Thyroid gland (tissue), 4 donors: ENCODE data around the gene AOAH. TPM values are rescaled to one million over a fixed set of nuclear protein-coding genes. Genes with fewer than 3 reads are reported as not detected.

Experiments used
- DNase-seq, 2 donors: peaks; one replicate each; pipeline ENCODE4 v3.0.0-alpha.2; 2019
- H3K27ac ChIP-seq, 3 donors: fragments of 200-600 bp; sonication (generic); 1 replicate in 2 of 3; 2 replicates in 1 of 3; pipeline ENCODE4 v1.5.1; 2016 to 2019; ENCODE audit warnings: mild to moderate bottlenecking in 1 of 3, moderate library complexity in 1 of 3
- H3K27me3 ChIP-seq: fragments of 200-600 bp; sonication (generic); one replicate; pipeline ENCODE4 v1.5.1; 2019
- H3K36me3 ChIP-seq, 2 donors: fragments of 200-600 bp; sonication (generic); one replicate each; pipeline ENCODE4 v1.5.1; 2016 to 2019
- H3K4me1 ChIP-seq, 2 donors: fragments of 200-600 bp; sonication (generic); one replicate each; pipeline ENCODE4 v1.5.1; 2017 to 2019
- H3K4me3 ChIP-seq, 3 donors: fragments of 200-600 bp; sonication (generic); replicated peaks in 1 of 3; 1 replicate in 2 of 3; 2 replicates in 1 of 3; pipeline ENCODE4 v1.5.1; 2016; ENCODE audit warnings: mild to moderate bottlenecking in 1 of 3
- H3K9me3 ChIP-seq: fragments of 200-600 bp; sonication (generic); one replicate; pipeline ENCODE4 v1.5.1; 2017
- POLR2A ChIP-seq, 2 donors: fragments of 450-650 bp; IDR thresholded peaks; one replicate each; pipeline ENCODE4 v1.6.1; 2017; ENCODE audit warnings: antibody characterized with exemption in 2 of 2, mild to moderate bottlenecking in 2 of 2, moderate library complexity in 1 of 2
- WGBS, 2 donors: methylation state at CpG; one replicate each; pipeline ENCODE4 v1.1.5; 2017; 5-methylcytosine and 5-hydroxymethylcytosine counted together
- intact Hi-C: fragments of 100-400 bp; cut with DNase I; formaldehyde crosslinking; loops from one replicate; pipeline ENCODE4 v1.15.1; 2023
- total RNA-seq, 4 donors: library from RNA; depleted of rRNA; stranded (reverse); fragments of >200 nt; gene quantifications; one replicate each; pipeline ENCODE4 v1.2.3, GENCODE V29; 2016
- TF ChIP-seq, protein P1 (sequence below), 6 experiments: fragments of 200-600 bp in 3 of 6; fragments of 450-650 bp in 3 of 6; sonication (generic) in 3 of 6; IDR thresholded peaks; one replicate each; pipeline ENCODE4 v1.5.1; 2016 to 2019; ENCODE audit warnings: antibody characterized with exemption in 6 of 6, mild to moderate bottlenecking in 2 of 6, inconsistent platforms in 1 of 6, moderate library complexity in 1 of 6

The AOAH gene
- total RNA-seq, 4 donors from 2014 or later = 7.4 to 26.7 (median 12.4) TPM

DNA sequence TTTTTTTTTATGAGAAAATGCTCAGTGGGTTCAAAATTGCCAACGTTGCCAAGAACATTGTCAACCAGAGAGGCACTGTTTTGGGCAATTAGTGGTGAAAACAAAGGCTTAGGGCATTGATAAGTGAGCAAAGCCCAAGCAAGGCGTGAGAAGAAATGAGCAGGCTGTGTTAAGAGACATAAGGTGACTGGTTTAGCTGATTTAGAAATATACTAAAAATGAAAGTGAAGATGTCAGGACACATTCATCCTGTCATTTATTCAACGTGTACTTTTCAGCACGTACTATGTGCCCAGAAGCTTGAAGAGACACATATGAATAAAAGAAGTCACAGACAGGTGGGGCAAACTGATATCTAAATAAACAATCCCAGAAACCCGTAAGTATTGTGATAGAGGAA is 31.8 kb downstream of the AOAH start:
- intact Hi-C loops = no loop called here
- WGBS, 2 donors = 77 to 84% methylated on average over 5 of the region's 5 CpGs
- no peak overlapping the region for H3K27ac ChIP-seq
- no peaks in the 10 kb centered on the region for H3K36me3 ChIP-seq
- no peak for TF ChIP-seq POLR2A (IDR thresholded peaks at IDR 0.05)
- TF ChIP-seq, protein P1, sequence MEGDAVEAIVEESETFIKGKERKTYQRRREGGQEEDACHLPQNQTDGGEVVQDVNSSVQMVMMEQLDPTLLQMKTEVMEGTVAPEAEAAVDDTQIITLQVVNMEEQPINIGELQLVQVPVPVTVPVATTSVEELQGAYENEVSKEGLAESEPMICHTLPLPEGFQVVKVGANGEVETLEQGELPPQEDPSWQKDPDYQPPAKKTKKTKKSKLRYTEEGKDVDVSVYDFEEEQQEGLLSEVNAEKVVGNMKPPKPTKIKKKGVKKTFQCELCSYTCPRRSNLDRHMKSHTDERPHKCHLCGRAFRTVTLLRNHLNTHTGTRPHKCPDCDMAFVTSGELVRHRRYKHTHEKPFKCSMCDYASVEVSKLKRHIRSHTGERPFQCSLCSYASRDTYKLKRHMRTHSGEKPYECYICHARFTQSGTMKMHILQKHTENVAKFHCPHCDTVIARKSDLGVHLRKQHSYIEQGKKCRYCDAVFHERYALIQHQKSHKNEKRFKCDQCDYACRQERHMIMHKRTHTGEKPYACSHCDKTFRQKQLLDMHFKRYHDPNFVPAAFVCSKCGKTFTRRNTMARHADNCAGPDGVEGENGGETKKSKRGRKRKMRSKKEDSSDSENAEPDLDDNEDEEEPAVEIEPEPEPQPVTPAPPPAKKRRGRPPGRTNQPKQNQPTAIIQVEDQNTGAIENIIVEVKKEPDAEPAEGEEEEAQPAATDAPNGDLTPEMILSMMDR (IDR thresholded peaks at IDR 0.05) = no peak
- no peak overlapping the region for H3K4me3 ChIP-seq
- H3K9me3 ChIP-seq = no peaks in the 10 kb centered on the region
- H3K27me3 ChIP-seq = no peaks in the 10 kb centered on the region
- no peak for DNase-seq
- H3K4me1 ChIP-seq = no peaks in the 10 kb centered on the region

DNA sequence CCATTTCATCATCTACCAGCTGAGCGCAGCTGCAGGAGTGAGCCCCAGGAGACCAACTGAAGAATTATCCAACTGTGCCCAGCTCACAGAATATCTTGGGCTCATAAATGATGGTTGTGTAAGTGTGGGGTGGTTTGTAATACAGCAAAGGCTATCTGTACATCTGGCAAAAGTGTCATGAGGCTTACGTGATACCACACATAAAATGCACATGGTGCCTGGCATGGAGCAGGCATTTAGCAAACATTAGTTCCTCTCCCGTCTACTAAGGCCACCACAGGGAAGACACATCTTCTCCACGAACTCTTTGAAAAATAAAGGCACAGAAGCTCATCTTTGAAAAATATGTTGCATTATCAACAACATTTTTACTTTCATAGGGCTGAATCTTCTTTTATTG is 32.3 kb downstream of the AOAH start:
- intact Hi-C loops = no loop called here
- 81 to 98% methylated on average over 4 of the region's 4 CpGs for WGBS, 2 donors
- no peaks in the 10 kb centered on the region for H3K9me3 ChIP-seq
- no peak for TF ChIP-seq POLR2A (IDR thresholded peaks at IDR 0.05)
- TF ChIP-seq, protein P1 (IDR thresholded peaks at IDR 0.05) = no peak
- H3K27ac ChIP-seq = no peak overlapping the region
- no peaks in the 10 kb centered on the region for H3K4me1 ChIP-seq
- no peak overlapping the region for H3K4me3 ChIP-seq
- no peaks in the 10 kb centered on the region for H3K36me3 ChIP-seq
- H3K27me3 ChIP-seq = no peaks in the 10 kb centered on the region
- no peak for DNase-seq

DNA sequence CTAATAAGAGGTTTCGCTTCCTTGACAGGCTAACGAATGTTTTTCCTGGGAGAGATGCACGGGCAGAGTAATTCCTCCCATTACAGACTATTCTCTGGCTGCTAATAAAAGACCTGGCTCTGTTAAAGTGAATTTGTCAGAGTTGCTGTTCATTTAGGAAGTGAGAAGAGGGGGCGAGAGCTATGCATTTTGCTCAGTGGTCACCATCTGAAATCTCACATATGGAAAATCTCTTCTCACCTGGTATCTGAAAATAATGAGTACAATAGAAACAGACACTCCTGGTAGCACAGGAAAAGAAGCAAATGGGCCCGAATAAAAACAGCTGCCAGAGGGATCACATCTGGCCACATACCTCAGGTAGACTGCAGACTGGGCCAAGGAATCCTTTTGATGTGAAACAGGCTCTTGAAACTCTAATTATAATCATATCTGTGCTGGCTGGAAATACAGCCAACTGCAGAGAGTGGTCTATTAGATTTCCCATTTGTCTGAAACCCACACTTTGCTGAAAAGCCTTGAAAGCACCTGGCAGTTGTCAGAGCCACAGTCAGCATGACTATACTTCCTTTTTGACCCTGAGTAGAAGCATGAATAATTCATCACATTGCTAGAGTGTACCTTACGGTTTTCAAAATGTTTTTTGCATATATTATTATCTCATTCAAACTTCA is 33.6 kb downstream of the AOAH start:
- no peaks in the 10 kb centered on the region for H3K9me3 ChIP-seq
- H3K4me3 ChIP-seq = no peak overlapping the region
- intact Hi-C loops = no loop called here
- no peaks in the 10 kb centered on the region for H3K27me3 ChIP-seq
- TF ChIP-seq POLR2A (IDR thresholded peaks at IDR 0.05) = no peak
- TF ChIP-seq, protein P1 (IDR thresholded peaks at IDR 0.05) = no peak
- 67 to 81% methylated on average over 6 of the region's 6 CpGs for WGBS, 2 donors
- H3K4me1 ChIP-seq = no peaks in the 10 kb centered on the region
- no peak overlapping the region for H3K27ac ChIP-seq
- no peaks in the 10 kb centered on the region for H3K36me3 ChIP-seq
- no peak for DNase-seq

DNA sequence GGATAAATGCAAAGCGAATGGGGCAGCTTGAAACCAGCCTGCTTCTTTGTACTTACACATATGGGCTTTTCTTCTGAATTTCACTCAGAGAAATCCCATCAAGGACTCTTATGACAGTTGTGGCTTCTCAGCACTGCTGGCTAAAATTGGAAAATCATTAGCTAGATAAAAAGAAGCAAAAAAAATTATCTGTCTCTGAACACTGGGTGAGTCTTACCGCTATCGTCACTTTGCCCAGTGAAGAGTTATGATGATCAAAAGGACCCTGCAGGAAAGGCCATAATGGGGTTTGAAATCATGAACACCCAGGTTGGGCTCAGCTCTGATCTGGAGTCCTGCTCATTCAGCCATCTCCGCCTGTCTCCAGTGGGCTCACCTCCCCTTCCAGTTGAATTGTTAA is 34.3 kb downstream of the AOAH start:
- 96 to 97% methylated on average over 4 of the region's 4 CpGs for WGBS, 2 donors
- no peaks in the 10 kb centered on the region for H3K36me3 ChIP-seq
- no peaks in the 10 kb centered on the region for H3K4me1 ChIP-seq
- H3K9me3 ChIP-seq = no peaks in the 10 kb centered on the region
- no peak for DNase-seq
- intact Hi-C loops = no loop called here
- no peak overlapping the region for H3K27ac ChIP-seq
- no peak overlapping the region for H3K4me3 ChIP-seq
- no peaks in the 10 kb centered on the region for H3K27me3 ChIP-seq
- TF ChIP-seq POLR2A (IDR thresholded peaks at IDR 0.05) = no peak
- TF ChIP-seq, protein P1 (IDR thresholded peaks at IDR 0.05) = no peak

DNA sequence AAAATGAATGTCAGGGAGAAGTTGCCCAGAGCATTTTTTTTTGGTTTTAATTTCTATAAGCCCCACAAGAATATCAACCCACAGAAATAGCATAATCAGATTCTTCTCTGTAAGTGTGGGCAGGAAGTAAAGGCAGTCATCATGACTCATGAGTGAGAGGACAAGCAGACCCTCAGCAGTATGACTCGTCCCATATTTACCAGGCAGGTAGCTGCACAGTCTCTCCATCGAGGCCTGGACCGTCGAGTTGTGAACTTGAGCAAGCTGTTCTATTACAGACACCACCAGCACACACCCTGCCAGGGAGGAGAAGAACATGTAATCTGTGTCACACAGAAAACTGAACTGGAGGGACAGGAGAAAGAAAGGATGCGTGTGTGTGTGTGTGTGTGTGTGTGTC is 37.8 kb downstream of the AOAH start:
- H3K4me1 ChIP-seq = no peaks in the 10 kb centered on the region
- H3K4me3 ChIP-seq = no peak overlapping the region
- intact Hi-C loops = no loop called here
- H3K9me3 ChIP-seq = no peaks in the 10 kb centered on the region
- TF ChIP-seq POLR2A (IDR thresholded peaks at IDR 0.05) = no peak
- TF ChIP-seq, protein P1 (IDR thresholded peaks at IDR 0.05) = no peak
- 71 to 90% methylated on average over 5 of the region's 5 CpGs for WGBS, 2 donors
- no peak overlapping the region for H3K27ac ChIP-seq
- no peaks in the 10 kb centered on the region for H3K36me3 ChIP-seq
- peak in 1 of 2 donors; percentile 2 for DNase-seq
- no peaks in the 10 kb centered on the region for H3K27me3 ChIP-seq
